Cardiac muscle cell (in vitro differentiated cells and primary cell): Measurements from ENCODE around the gene ERBIN. TPM values are rescaled to one million over a fixed set of nuclear protein-coding genes. Genes with fewer than 3 reads are reported as not detected.

ENCODE experiments used
- DNase-seq, 2 donors: peaks; one replicate each; pipeline versions ENCODE4 v3.0.0 to v3.0.0-alpha.2; 2010 to 2017; ENCODE audit warnings: low read depth in 1 of 2, low spot score in 1 of 2
- H3K27ac ChIP-seq: fragments of 200-600 bp; sonication (generic); 2 replicates; pipeline ENCODE4 v1.5.1; 2016
- H3K27me3 ChIP-seq: fragments of 200-600 bp; sonication (generic); 2 replicates; pipeline ENCODE4 v1.6.0; 2016; ENCODE audit warnings: control low read depth
- H3K36me3 ChIP-seq: fragments of 200-600 bp; sonication (generic); 2 replicates; pipeline ENCODE4 v1.5.1; 2016; ENCODE audit warnings: control low read depth
- H3K4me1 ChIP-seq: fragments of 200-600 bp; sonication (generic); 2 replicates; pipeline ENCODE4 v1.8.1; 2017; ENCODE audit warnings: low read depth, mild to moderate bottlenecking, mixed run types
- H3K4me3 ChIP-seq: fragments of 200-600 bp; sonication (generic); 2 replicates; pipeline ENCODE4 v1.5.1; 2016; ENCODE audit warnings: mild to moderate bottlenecking
- H3K9me3 ChIP-seq: fragments of 200-600 bp; sonication (generic); 2 replicates; pipeline ENCODE4 v1.5.1; 2017; ENCODE audit warnings: low read depth, mild to moderate bottlenecking, control low read depth
- CTCF ChIP-seq: IDR thresholded peaks from 2 replicates; pipeline ENCODE4 v1.5.1; 2012; ENCODE audit warnings: low read depth, mild to moderate bottlenecking, low read length
- polyA plus RNA-seq: library from polyadenylated mRNA; unstranded; fragments of >200 nt; fragmentation: Nextera tagmentation; extraction: Ambion mirVana; gene quantifications from 2 replicates; pipeline ENCODE4 v1.2.1, GENCODE V29; 2016
- total RNA-seq: library from RNA; depleted of rRNA; stranded (reverse); fragments of >200 nt; gene quantifications from 2 replicates; pipeline ENCODE4 v1.2.3, GENCODE V29; 2016

ERBIN gene
- total and polyA plus RNA-seq, 2 experiments from 2014 or later, result 22.3 to 35.1 TPM

- TF ChIP-seq CTCF, result no peak
- no peak for DNase-seq
- Histone ChIP-seq H3K27me3 (no peaks in the 10 kb centered on the region), H3K9me3 (no peaks in the 10 kb centered on the region), H3K4me3 (no peak overlapping the region), H3K36me3 (no peaks in the 10 kb centered on the region), H3K27ac (no peak overlapping the region), H3K4me1 (no peaks in the 10 kb centered on the region)
Observed at GRCh38 chr5:65978251-65978650, 51.9 kb downstream of the ERBIN start.

GRCh38 chr5:65981548-65981947, 55.2 kb downstream of the ERBIN start:
- no peak for DNase-seq
- Histone ChIP-seq H3K36me3 (no peaks in the 10 kb centered on the region), H3K27me3 (no peaks in the 10 kb centered on the region), H3K27ac (no peak overlapping the region), H3K9me3 (no peaks in the 10 kb centered on the region), H3K4me1 (no peaks in the 10 kb centered on the region), H3K4me3 (no peak overlapping the region)
- no peak for TF ChIP-seq CTCF

GRCh38 chr5:65981969-65982619, 55.7 kb downstream of the ERBIN start:
- DNase-seq, result no peak
- no peak for TF ChIP-seq CTCF
- no peaks in the 10 kb centered on the region for H3K4me1 ChIP-seq
- no peak overlapping the region for H3K27ac ChIP-seq
- no peaks in the 10 kb centered on the region for H3K9me3 ChIP-seq
- H3K4me3 ChIP-seq, result no peak overlapping the region
- H3K36me3 ChIP-seq, result no peaks in the 10 kb centered on the region
- H3K27me3 ChIP-seq, result no peaks in the 10 kb centered on the region

GRCh38 chr5:65982635-65983034, 56.3 kb downstream of the ERBIN start:
- no peak overlapping the region for H3K27ac ChIP-seq
- no peak for DNase-seq
- no peaks in the 10 kb centered on the region for H3K9me3 ChIP-seq
- H3K4me1 ChIP-seq, result no peaks in the 10 kb centered on the region
- H3K4me3 ChIP-seq, result no peak overlapping the region
- H3K27me3 ChIP-seq, result no peaks in the 10 kb centered on the region
- H3K36me3 ChIP-seq, result no peaks in the 10 kb centered on the region
- no peak for TF ChIP-seq CTCF

- Histone ChIP-seq H3K4me1 (no peaks in the 10 kb centered on the region), H3K4me3 (no peak overlapping the region), H3K36me3 (no peaks in the 10 kb centered on the region), H3K27ac (no peak overlapping the region), H3K27me3 (no peaks in the 10 kb centered on the region), H3K9me3 (no peaks in the 10 kb centered on the region)
- no peak for DNase-seq
- no peak for TF ChIP-seq CTCF
Observed at GRCh38 chr5:65984098-65984885, 57.9 kb downstream of the ERBIN start.
